ENCODE results near the gene GNA12.

GRCh38 chr7:2799253-2799652 lies 44.9 kb downstream of the GNA12 start:
- TF ChIP-seq CTCF (conservative IDR thresholded peaks at IDR 0.05) (no peak), ZFX (IDR thresholded peaks at IDR 0.05) (no peak)
